A673 (cell line): ENCODE data around the gene MIS12. TPM values are rescaled to one million over a fixed set of nuclear protein-coding genes. Genes with fewer than 3 reads are reported as not detected.

ENCODE experiments used
- BruUV-seq: library from RNA; stranded (reverse); fragments of 400-500 nt; replicated peaks from 2 replicates; lab custom pipeline; 2021; lab: Mats Ljungman, UMichigan
- CTCF ChIA-PET: fragments of 300-600 bp; sonication (Branson Sonifier 250); formaldehyde crosslinking; loops from one replicate; lab custom pipeline; 2022; ENCODE audit warnings: antibody characterized with exemption; lab: Charles Lee
- POLR2A ChIA-PET: fragments of 300-600 bp; sonication (Branson Sonifier 250); formaldehyde crosslinking; loops from one replicate; lab custom pipeline; 2022; ENCODE audit warnings: antibody characterized with exemption; ENCODE audit not compliant: low non-redundant PET; lab: Charles Lee
- DNase-seq: peaks from one replicate; pipeline ENCODE4 v3.0.0-alpha.2; 2015; ENCODE audit warnings: low spot score
- H3K27ac ChIP-seq: fragments of 200-600 bp; sonication (generic); 2 replicates; pipeline ENCODE4 v1.5.1; 2016; ENCODE audit warnings: mixed run types, low read depth, mild to moderate bottlenecking, mixed read lengths, antibody characterized with exemption, low read length; ENCODE audit not compliant: poor library complexity, severe bottlenecking
- H3K27me3 ChIP-seq: fragments of 200-600 bp; sonication (generic); replicated peaks from 2 replicates; pipeline ENCODE4 v1.6.1; 2017; ENCODE audit warnings: mixed run types, low read depth, mild to moderate bottlenecking, mixed read lengths, antibody characterized with exemption, low read length; ENCODE audit not compliant: insufficient read depth, poor library complexity
- H3K36me3 ChIP-seq: fragments of 200-600 bp; sonication (generic); 2 replicates; pipeline ENCODE4 v1.6.1; 2016; ENCODE audit warnings: mixed run types, mild to moderate bottlenecking, mixed read lengths, antibody characterized with exemption, low read length; ENCODE audit not compliant: insufficient read depth, poor library complexity, severe bottlenecking
- H3K4me1 ChIP-seq: fragments of 200-600 bp; sonication (generic); 2 replicates; pipeline ENCODE4 v1.6.1; 2017; ENCODE audit warnings: mixed run types, mild to moderate bottlenecking, mixed read lengths, antibody characterized with exemption, low read length; ENCODE audit not compliant: insufficient read depth, poor library complexity, severe bottlenecking
- H3K4me3 ChIP-seq: fragments of 200-600 bp; sonication (generic); 2 replicates; pipeline ENCODE4 v1.5.1; 2016; ENCODE audit warnings: low read depth, mixed run types, mild to moderate bottlenecking, mixed read lengths, low read length; ENCODE audit not compliant: poor library complexity, severe bottlenecking
- H3K9me3 ChIP-seq: fragments of 200-600 bp; sonication (generic); 2 replicates; pipeline ENCODE4 v1.6.1; 2016; ENCODE audit warnings: mixed run types, low read depth, mild to moderate bottlenecking, mixed read lengths, antibody characterized with exemption, low read length; ENCODE audit not compliant: poor library complexity, severe bottlenecking
- EZH2 ChIP-seq: fragments of 200-600 bp; sonication (generic); IDR thresholded peaks from 2 replicates; pipeline ENCODE4 v1.6.1; 2017; ENCODE audit warnings: borderline replicate concordance, low read depth, mild to moderate bottlenecking, mixed read lengths, antibody characterized with exemption, low read length; ENCODE audit not compliant: poor library complexity, severe bottlenecking
- intact Hi-C: fragments of 100-400 bp; cut with micrococcal nuclease; formaldehyde crosslinking; loops from one replicate; pipeline ENCODE4 v1.10.0; 2022; ENCODE audit not compliant: unreplicated experiment
- total RNA-seq: library from RNA; stranded (reverse); gene quantifications from 2 replicates; pipeline ENCODE4 v1.2.3, GENCODE V29; 2021
- TF ChIP-seq, protein P1 (sequence below): fragments of 300-800, 200-600 bp; sonication (generic); conservative IDR thresholded peaks from 2 replicates; pipeline ENCODE4 v1.5.1; 2017; ENCODE audit warnings: low read depth, mild to moderate bottlenecking, antibody characterized with exemption, low read length, moderate library complexity, mixed read lengths

The MIS12 gene
- total RNA-seq, 1 experiment from 2014 or later = 33.9 TPM

- CTCF ChIA-PET = no interaction called here
- no peak for DNase-seq
- POLR2A ChIA-PET = no interaction called here
- no peak overlapping the region for H3K4me3 ChIP-seq
- H3K27ac ChIP-seq = no peak overlapping the region
- H3K36me3 ChIP-seq = no peaks in the 10 kb centered on the region
- H3K9me3 ChIP-seq = no peaks in the 10 kb centered on the region
- intact Hi-C loops = no loop called here
- H3K4me1 ChIP-seq = no peaks in the 10 kb centered on the region
- no peaks in the 10 kb centered on the region for H3K27me3 ChIP-seq
- BruUV-seq = no TSS peak
- no peak for TF ChIP-seq EZH2
- TF ChIP-seq, protein P1, sequence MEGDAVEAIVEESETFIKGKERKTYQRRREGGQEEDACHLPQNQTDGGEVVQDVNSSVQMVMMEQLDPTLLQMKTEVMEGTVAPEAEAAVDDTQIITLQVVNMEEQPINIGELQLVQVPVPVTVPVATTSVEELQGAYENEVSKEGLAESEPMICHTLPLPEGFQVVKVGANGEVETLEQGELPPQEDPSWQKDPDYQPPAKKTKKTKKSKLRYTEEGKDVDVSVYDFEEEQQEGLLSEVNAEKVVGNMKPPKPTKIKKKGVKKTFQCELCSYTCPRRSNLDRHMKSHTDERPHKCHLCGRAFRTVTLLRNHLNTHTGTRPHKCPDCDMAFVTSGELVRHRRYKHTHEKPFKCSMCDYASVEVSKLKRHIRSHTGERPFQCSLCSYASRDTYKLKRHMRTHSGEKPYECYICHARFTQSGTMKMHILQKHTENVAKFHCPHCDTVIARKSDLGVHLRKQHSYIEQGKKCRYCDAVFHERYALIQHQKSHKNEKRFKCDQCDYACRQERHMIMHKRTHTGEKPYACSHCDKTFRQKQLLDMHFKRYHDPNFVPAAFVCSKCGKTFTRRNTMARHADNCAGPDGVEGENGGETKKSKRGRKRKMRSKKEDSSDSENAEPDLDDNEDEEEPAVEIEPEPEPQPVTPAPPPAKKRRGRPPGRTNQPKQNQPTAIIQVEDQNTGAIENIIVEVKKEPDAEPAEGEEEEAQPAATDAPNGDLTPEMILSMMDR = no peak
Observed at GRCh38 chr17:5532581-5532980, 46.2 kb downstream of the MIS12 start.

DNA sequence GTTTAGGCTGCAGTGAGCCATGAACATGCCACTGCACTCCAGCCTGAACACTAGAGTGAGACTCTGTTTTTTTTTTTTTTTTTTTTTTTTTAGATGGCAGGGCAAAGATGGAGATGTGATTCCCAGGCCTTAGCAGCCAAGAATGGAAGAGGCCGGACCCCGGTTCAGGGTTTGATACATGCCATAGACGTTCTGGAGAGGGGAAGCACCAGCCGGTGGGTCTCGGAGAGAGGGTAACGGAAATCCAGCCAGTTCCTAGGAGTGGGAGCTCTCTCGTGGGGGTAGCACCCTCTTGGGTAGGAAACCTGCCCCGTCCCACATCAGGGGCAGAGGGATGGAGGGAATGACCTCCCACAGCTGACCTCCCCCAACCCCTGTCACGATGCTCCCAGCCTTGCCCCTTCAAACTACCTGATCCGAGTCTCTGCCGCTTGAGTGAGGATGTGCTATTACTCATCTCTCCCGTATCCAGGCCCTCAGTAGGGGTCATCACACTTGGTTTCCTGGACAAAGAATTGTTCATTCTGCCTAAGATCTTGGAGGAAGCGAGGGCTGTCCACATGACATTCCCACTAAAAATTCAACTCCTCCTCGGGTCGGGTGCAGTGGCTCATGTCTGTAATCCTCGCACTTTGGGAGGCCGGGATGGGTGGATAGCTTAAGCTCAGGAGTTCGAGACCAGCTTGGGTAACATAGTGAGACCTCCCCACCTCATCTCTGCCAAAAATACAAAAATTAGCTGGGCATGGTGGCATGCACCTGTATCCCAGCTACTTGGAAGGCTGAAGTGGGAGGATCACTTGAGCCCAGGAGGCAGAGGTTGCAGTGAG is 47.3 kb downstream of the MIS12 start:
- CTCF ChIA-PET = no interaction called here
- H3K27me3 ChIP-seq = no peaks in the 10 kb centered on the region
- TF ChIP-seq, protein P1 = no peak
- no peak for TF ChIP-seq EZH2
- no peaks in the 10 kb centered on the region for H3K9me3 ChIP-seq
- no peak overlapping the region for H3K27ac ChIP-seq
- H3K4me3 ChIP-seq = no peak overlapping the region
- intact Hi-C loops = no loop called here
- BruUV-seq = no TSS peak
- no peak for DNase-seq
- no peaks in the 10 kb centered on the region for H3K4me1 ChIP-seq
- POLR2A ChIA-PET = no interaction called here
- H3K36me3 ChIP-seq = no peaks in the 10 kb centered on the region

DNA sequence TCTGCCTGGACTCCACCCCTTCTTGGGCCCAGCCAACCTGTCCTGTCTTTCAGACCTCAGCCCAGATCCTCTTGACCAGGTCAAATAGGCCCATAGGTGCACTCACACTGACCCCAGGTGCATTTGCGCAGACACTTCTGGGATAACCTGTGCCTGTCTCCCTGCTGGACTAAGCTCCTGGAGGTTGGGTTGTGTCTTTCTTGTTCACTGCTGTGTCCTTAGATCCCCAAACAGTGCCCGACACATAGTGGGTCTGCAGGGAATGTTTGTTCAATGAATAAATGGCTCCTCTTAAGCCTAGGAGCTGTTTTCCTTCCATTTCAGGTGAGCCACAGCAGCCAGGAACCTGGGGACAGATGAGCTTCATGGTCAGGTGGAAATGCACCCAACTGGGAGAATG is 49.1 kb downstream of the MIS12 start:
- intact Hi-C loops = no loop called here
- Histone ChIP-seq H3K36me3 (no peaks in the 10 kb centered on the region), H3K4me1 (no peaks in the 10 kb centered on the region), H3K4me3 (no peak overlapping the region), H3K27ac (no peak overlapping the region), H3K27me3 (no peaks in the 10 kb centered on the region), H3K9me3 (no peaks in the 10 kb centered on the region)
- DNase-seq = no peak
- TF ChIP-seq EZH2 = no peak
- TF ChIP-seq, protein P1 = no peak
- BruUV-seq = no TSS peak
- ChIA-PET POLR2A (no interaction called here), CTCF (no interaction called here)
